Breast epithelium (tissue), 4 donors: ENCODE results near the gene SRF. TPM values are rescaled to one million over a fixed set of nuclear protein-coding genes. Genes with fewer than 3 reads are reported as not detected.
A peak's percentile ranks its signal among the peaks of the same experiment; 100 is the strongest.

Source experiments
- DNase-seq, 2 donors: peaks; one replicate each; pipeline ENCODE4 v3.0.0-alpha.2; 2019; ENCODE audit warnings: low spot score in 2 of 2
- H3K27ac ChIP-seq, 2 donors: fragments of 200-600 bp; sonication (generic) in 1 of 2; one replicate each; pipeline ENCODE4 v1.5.1; 2016 to 2019; ENCODE audit warnings: mild to moderate bottlenecking in 1 of 2
- H3K27me3 ChIP-seq, 2 donors: fragments of 200-600 bp; sonication (generic) in 1 of 2; one replicate each; pipeline versions ENCODE4 v1.5.1 to v1.6.0; 2017 to 2019; ENCODE audit warnings: control low read depth in 1 of 2, mild to moderate bottlenecking in 1 of 2
- H3K36me3 ChIP-seq: fragments of 200-600 bp; one replicate; pipeline ENCODE4 v1.5.1; 2019
- H3K4me1 ChIP-seq, 2 donors: fragments of 200-600 bp; sonication (generic); one replicate each; pipeline ENCODE4 v1.5.1; 2016 to 2019; ENCODE audit warnings: control low read depth in 1 of 2
- H3K4me3 ChIP-seq, 3 donors: fragments of 200-600 bp; sonication (generic); 1 replicate in 2 of 3; 2 replicates in 1 of 3; pipeline ENCODE4 v1.5.1; 2016 to 2019; ENCODE audit warnings: mild to moderate bottlenecking in 3 of 3, moderate library complexity in 2 of 3
- H3K9me3 ChIP-seq, 2 donors: fragments of 200-600 bp; sonication (generic) in 1 of 2; one replicate each; pipeline ENCODE4 v1.5.1; 2016 to 2019; ENCODE audit warnings: control low read depth in 1 of 2
- POLR2A ChIP-seq: fragments of 450-650 bp; IDR thresholded peaks from one replicate; pipeline ENCODE4 v1.6.1; 2016; ENCODE audit warnings: antibody characterized with exemption, mild to moderate bottlenecking, moderate library complexity
- POLR2AphosphoS5 ChIP-seq, 3 donors: sonication (generic); formaldehyde crosslinking; IDR thresholded peaks; one replicate each; pipeline ENCODE4 v1.6.1; 2017; ENCODE audit warnings: antibody characterized with exemption in 3 of 3
- intact Hi-C: fragments of 100-400 bp; cut with DNase I; formaldehyde crosslinking; loops from one replicate; pipeline ENCODE4 v1.15.1; 2023; ENCODE audit warnings: low total_unique reads
- total RNA-seq, 3 donors: library from RNA; depleted of rRNA; stranded (reverse); fragments of >200 nt; gene quantifications; one replicate each; pipeline ENCODE4 v1.1.0, GENCODE V29; 2016
- TF ChIP-seq, protein P1 (sequence below), 3 donors: fragments of 450-650 bp; IDR thresholded peaks; one replicate each; pipeline ENCODE4 v1.5.1; 2016 to 2017; ENCODE audit warnings: antibody characterized with exemption in 3 of 3, mild to moderate bottlenecking in 3 of 3, moderate library complexity in 3 of 3

The SRF gene
- total RNA-seq, 3 donors from 2014 or later: 18.1 to 32.1 (median 28.5) TPM

DNA sequence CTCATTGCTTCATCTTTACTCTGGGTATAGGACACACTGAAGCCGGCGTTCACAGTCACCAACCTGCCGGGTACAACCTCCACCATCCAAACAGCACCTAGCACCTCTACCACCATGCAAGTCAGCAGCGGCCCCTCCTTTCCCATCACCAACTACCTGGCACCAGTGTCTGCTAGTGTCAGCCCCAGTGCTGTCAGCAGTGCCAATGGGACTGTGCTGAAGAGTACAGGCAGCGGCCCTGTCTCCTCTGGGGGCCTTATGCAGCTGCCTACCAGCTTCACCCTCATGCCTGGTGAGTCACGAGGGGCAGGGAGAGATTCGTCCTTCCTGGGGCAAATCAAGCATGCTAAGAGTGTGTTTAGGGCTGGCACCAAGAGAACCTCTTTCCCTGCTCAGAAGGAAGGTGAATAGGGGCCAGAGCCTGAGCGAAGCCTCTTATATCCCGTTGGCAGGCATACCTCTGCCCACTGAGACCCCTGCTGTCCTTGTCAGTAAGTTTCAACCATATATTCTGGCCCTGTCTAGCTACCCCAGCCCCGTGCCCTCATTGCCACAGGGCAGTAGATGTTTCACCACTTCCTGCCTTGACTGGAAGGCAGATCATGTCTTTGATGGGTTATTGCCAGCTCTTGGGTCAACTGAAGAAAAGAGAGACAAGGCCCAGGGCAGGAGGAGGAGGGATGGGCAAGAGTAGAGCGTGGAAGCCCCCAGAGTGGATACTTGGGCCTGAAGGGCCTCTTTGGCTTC lies 4.8 kb downstream of the SRF start:
- H3K4me3 ChIP-seq: no peak overlapping the region
- H3K36me3 ChIP-seq: no peaks in the 10 kb centered on the region
- H3K9me3 ChIP-seq: no peaks in the 10 kb centered on the region
- H3K27me3 ChIP-seq: no peaks in the 10 kb centered on the region
- DNase-seq: no peak
- intact Hi-C loops: no loop called here
- H3K27ac ChIP-seq: peak overlapping the region; percentile 99 to 100
- TF ChIP-seq, protein P1, sequence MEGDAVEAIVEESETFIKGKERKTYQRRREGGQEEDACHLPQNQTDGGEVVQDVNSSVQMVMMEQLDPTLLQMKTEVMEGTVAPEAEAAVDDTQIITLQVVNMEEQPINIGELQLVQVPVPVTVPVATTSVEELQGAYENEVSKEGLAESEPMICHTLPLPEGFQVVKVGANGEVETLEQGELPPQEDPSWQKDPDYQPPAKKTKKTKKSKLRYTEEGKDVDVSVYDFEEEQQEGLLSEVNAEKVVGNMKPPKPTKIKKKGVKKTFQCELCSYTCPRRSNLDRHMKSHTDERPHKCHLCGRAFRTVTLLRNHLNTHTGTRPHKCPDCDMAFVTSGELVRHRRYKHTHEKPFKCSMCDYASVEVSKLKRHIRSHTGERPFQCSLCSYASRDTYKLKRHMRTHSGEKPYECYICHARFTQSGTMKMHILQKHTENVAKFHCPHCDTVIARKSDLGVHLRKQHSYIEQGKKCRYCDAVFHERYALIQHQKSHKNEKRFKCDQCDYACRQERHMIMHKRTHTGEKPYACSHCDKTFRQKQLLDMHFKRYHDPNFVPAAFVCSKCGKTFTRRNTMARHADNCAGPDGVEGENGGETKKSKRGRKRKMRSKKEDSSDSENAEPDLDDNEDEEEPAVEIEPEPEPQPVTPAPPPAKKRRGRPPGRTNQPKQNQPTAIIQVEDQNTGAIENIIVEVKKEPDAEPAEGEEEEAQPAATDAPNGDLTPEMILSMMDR (IDR thresholded peaks at IDR 0.05): no peak
- TF ChIP-seq POLR2A (no peak), POLR2AphosphoS5 (IDR thresholded peaks at IDR 0.05) (no peak)
- H3K4me1 ChIP-seq: peaks cover 11 to 24% of the 10 kb centered on the region in 2 donors

DNA sequence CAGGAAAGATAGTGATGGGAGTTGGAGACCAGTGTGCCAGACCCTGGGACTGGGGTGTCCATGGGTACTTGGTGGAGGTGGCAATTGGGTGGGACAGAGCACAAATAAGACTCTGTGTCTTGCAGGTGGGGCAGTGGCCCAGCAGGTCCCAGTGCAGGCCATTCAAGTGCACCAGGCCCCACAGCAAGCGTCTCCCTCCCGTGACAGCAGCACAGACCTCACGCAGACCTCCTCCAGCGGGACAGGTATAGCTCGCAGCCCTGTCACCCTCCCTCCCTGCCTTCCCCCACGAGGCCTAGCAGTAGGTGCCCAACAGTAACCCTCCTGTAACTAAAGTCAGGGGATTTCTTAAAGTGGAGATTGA lies 5.3 kb downstream of the SRF start:
- peak overlapping the region; percentile 99 to 100 for H3K27ac ChIP-seq
- no peaks in the 10 kb centered on the region for H3K27me3 ChIP-seq
- no peaks in the 10 kb centered on the region for H3K9me3 ChIP-seq
- H3K36me3 ChIP-seq: no peaks in the 10 kb centered on the region
- no peak for TF ChIP-seq POLR2AphosphoS5 (IDR thresholded peaks at IDR 0.05)
- TF ChIP-seq POLR2A: no peak
- TF ChIP-seq, protein P1 (IDR thresholded peaks at IDR 0.05): no peak
- peaks cover 11 to 24% of the 10 kb centered on the region in 2 donors for H3K4me1 ChIP-seq
- no peak for DNase-seq
- intact Hi-C loops: no loop called here
- no peak overlapping the region for H3K4me3 ChIP-seq

DNA sequence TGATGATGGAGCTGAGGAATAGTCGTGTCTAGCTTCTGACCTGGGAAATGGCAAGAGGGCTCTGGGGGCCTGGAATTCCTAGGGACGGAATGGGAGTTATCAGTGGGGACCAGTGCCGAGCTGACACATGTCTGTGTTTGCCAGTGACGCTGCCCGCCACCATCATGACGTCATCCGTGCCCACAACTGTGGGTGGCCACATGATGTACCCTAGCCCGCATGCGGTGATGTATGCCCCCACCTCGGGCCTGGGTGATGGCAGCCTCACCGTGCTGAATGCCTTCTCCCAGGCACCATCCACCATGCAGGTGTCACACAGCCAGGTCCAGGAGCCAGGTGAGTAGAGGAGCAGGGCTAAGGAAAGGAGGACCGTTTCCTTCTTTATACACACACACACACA lies 7.1 kb downstream of the SRF start:
- DNase-seq: no peak
- H3K4me1 ChIP-seq: peaks cover 8 to 25% of the 10 kb centered on the region in 2 donors
- H3K4me3 ChIP-seq: no peak overlapping the region
- no peaks in the 10 kb centered on the region for H3K9me3 ChIP-seq
- peak overlapping the region in 1 of 2 donors; percentile 14 for H3K27ac ChIP-seq
- intact Hi-C loops: no loop called here
- H3K36me3 ChIP-seq: no peaks in the 10 kb centered on the region
- TF ChIP-seq POLR2A (no peak), POLR2AphosphoS5 (IDR thresholded peaks at IDR 0.05) (no peak)
- TF ChIP-seq, protein P1 (IDR thresholded peaks at IDR 0.05): no peak
- no peaks in the 10 kb centered on the region for H3K27me3 ChIP-seq

DNA sequence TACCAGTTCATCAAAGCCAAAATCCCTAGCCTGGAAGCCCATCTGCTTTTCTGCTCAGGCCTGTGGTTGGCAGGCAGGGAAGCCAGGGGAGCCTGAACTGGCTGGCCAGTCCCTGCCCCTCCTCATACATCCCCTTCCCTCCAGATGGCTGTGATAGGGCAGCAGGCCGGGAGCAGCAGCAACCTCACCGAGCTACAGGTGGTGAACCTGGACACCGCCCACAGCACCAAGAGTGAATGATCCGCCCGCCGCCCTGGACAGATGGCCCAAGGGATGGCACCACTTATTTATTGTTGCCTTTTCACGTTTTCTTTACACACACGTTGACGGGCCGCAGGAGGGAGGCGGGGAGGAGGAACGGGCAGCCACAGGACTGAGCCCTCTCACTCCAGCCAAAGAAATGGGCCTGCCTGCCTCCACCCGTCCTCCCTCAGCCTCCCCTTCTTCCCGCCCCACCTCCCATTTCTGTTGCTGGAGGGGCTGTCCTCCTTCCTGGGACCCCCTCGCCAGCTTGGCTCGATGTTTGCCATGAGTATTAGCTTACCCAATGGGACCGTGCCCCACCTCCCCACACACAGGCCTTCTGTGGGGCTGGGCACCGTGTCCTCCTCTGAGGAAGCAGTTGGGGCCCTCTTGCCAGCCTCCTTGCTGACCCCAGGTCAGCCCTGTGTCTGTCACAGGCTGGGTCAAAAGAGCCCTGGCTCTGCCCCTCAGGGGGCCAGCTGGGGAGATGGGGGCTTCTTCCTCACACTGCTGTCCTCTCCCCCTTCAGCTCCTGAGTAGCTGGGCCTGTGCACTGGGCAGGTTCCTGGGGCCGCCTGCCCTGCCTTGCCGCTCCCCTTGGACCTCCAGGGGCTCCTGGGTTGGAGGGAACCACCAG lies 8.1 kb downstream of the SRF start:
- H3K4me3 ChIP-seq: no peak overlapping the region
- intact Hi-C loops: no loop called here
- no peaks in the 10 kb centered on the region for H3K36me3 ChIP-seq
- no peak for DNase-seq
- H3K27ac ChIP-seq: peak overlapping the region in 1 of 2 donors; percentile 14
- TF ChIP-seq POLR2A (no peak), POLR2AphosphoS5 (IDR thresholded peaks at IDR 0.05) (no peak)
- TF ChIP-seq, protein P1 (IDR thresholded peaks at IDR 0.05): no peak
- no peaks in the 10 kb centered on the region for H3K9me3 ChIP-seq
- no peaks in the 10 kb centered on the region for H3K27me3 ChIP-seq
- H3K4me1 ChIP-seq: peaks cover 0 to 18% of the 10 kb centered on the region in 2 donors

DNA sequence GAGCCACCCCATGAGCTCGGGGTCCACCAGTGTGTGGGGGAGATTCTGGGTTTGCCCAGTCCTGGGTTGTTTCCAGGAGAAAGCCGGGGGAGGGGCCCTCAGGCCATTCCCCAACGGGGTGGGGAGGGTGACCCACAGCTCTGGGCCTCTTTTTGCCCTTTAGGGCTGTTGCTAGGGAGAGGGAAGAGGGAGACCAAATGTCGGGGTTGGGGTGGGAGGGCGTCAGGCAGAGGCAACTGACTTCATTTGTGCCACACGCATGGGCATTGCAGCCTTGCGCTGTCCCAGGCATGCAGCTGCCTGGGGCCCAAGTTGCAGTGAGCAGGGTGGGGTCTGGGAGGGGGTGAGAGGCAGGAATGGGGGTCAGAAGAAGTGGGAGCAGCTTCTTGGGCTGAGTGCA lies 9.0 kb downstream of the SRF start:
- no peaks in the 10 kb centered on the region for H3K9me3 ChIP-seq
- no peak for DNase-seq
- peaks cover 0 to 15% of the 10 kb centered on the region in 2 donors for H3K4me1 ChIP-seq
- peak overlapping the region; percentile 7 to 86 for H3K27ac ChIP-seq
- no peak overlapping the region for H3K4me3 ChIP-seq
- no peak for TF ChIP-seq POLR2A
- TF ChIP-seq POLR2AphosphoS5 (IDR thresholded peaks at IDR 0.05): no peak
- TF ChIP-seq, protein P1 (IDR thresholded peaks at IDR 0.05): no peak
- H3K36me3 ChIP-seq: no peaks in the 10 kb centered on the region
- intact Hi-C loops: no loop called here
- no peaks in the 10 kb centered on the region for H3K27me3 ChIP-seq
